Glutamatergic neuron (in vitro differentiated cells): Measurements from ENCODE around the gene CD151. TPM values are rescaled to one million over a fixed set of nuclear protein-coding genes. Genes with fewer than 3 reads are reported as not detected.

Source experiments
- DNase-seq: peaks from one replicate; pipeline ENCODE4 v3.0.0; 2022
- H3K27ac Mint-ChIP-seq: one replicate; pipeline ENCODE4 v1.8.0; 2020; ENCODE audit warnings: mild to moderate bottlenecking, mixed read lengths, inconsistent platforms; ENCODE audit not compliant: unreplicated experiment
- H3K27me3 Mint-ChIP-seq: one replicate; pipeline ENCODE4 v1.8.0; 2020; ENCODE audit warnings: mild to moderate bottlenecking, moderate library complexity, mixed read lengths, inconsistent platforms; ENCODE audit not compliant: unreplicated experiment
- H3K36me3 Mint-ChIP-seq: one replicate; pipeline ENCODE4 v1.8.0; 2020; ENCODE audit warnings: mild to moderate bottlenecking, mixed read lengths, inconsistent platforms; ENCODE audit not compliant: unreplicated experiment
- H3K4me1 Mint-ChIP-seq: one replicate; pipeline ENCODE4 v1.8.0; 2020; ENCODE audit warnings: mild to moderate bottlenecking, low read depth, mixed read lengths, inconsistent platforms; ENCODE audit not compliant: unreplicated experiment
- H3K4me3 Mint-ChIP-seq: one replicate; pipeline ENCODE4 v1.8.0; 2020; ENCODE audit warnings: mild to moderate bottlenecking, mixed read lengths, inconsistent platforms; ENCODE audit not compliant: unreplicated experiment
- H3K9me3 Mint-ChIP-seq: one replicate; pipeline ENCODE4 v1.8.0; 2020; ENCODE audit warnings: mild to moderate bottlenecking, moderate library complexity, mixed read lengths, inconsistent platforms; ENCODE audit not compliant: unreplicated experiment
- total RNA-seq: library from RNA; stranded (reverse); fragmentation: NEBNext Ultra II Directional; extraction: Animal tissue kit (Norgen Biotek cat#: 25700); gene quantifications from one replicate; pipeline ENCODE4 v1.2.1, GENCODE V29; 2021; ENCODE audit not compliant: unreplicated experiment
- TF ChIP-seq, protein P1 (sequence below): fragments of 200-600 bp; sonication (generic); IDR thresholded peaks from one replicate; pipeline ENCODE4 v1.5.0; 2021; ENCODE audit not compliant: partially characterized antibody, unreplicated experiment

CD151 gene
- total RNA-seq, 1 donor from 2014 or later = 346 TPM

DNA sequence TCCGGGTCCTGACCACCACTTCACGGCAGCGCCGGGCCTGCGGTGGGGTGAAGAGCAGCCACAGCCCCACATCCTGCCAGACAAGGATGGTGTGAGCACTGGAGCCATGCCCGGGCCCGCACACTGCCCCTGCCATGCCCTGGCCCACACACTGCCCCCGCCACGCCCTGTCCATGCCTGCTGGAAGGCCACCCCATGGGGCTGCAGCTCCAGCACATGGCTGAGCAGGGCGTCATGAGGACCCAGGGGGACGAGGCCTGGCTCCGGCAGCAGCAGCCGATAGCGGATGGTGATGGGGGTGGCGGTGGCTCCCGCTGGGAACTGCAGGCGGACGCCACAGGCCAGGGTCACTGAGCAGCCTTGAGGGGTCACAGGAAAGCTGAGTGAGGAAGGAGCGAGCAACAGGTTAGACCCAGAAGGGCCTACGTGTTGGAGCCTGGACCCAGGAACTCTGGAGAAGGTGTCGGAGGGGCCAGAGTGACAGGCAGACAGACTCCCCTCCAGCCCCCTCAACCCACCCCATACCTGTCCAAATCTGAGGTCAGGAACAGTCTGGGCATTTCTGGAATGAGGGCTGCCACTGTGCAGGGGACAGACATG is 30.6 kb upstream of the CD151 start:
- Mint-ChIP-seq H3K4me3 (no peak overlapping the region), H3K36me3 (no peaks in the 10 kb centered on the region), H3K9me3 (peaks cover 9% of the 10 kb centered on the region), H3K27ac (no peak overlapping the region), H3K27me3 (peaks cover 6% of the 10 kb centered on the region), H3K4me1 (peaks cover 4% of the 10 kb centered on the region)
- DNase-seq = peak; percentile 25
- TF ChIP-seq, protein P1, sequence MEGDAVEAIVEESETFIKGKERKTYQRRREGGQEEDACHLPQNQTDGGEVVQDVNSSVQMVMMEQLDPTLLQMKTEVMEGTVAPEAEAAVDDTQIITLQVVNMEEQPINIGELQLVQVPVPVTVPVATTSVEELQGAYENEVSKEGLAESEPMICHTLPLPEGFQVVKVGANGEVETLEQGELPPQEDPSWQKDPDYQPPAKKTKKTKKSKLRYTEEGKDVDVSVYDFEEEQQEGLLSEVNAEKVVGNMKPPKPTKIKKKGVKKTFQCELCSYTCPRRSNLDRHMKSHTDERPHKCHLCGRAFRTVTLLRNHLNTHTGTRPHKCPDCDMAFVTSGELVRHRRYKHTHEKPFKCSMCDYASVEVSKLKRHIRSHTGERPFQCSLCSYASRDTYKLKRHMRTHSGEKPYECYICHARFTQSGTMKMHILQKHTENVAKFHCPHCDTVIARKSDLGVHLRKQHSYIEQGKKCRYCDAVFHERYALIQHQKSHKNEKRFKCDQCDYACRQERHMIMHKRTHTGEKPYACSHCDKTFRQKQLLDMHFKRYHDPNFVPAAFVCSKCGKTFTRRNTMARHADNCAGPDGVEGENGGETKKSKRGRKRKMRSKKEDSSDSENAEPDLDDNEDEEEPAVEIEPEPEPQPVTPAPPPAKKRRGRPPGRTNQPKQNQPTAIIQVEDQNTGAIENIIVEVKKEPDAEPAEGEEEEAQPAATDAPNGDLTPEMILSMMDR = no peak

DNA sequence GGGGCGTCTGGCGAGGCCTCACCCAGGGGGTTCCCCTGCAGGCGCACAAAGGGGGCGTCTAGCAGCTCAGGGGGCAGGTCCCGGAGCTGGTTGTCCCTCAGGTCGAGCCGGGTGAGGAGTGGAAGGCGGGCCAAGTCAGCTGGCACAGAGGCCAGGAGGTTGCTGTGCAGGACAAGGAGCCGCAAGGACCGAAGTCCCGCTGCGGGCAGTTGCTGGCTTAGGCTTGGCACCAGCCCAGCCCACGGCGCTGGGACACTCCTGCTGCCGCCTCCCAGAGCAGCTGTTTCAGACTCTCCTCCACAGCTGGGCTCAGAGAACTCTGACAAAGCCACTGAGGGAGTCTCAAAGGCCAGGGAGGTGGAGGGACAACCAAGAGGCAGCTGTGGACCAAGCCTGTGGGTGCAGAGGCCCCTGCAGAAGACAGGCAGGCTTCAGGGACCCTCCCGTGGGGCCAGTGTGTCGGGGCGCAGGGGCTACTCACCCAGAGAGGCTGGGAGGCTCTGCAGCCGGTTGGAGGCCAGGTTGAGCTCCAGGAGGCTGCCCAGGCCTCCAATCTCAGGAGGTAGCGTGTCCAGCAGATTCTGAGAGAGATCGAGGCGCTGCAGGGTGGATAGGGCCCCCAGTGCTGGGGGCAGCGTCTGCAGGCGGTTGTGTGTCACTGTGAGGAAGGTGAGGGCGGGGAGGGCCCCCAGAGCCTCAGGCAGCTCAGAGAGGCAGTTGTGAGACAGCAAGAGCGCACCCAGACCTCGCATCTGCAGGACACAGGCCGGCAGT is 29.9 kb upstream of the CD151 start:
- Mint-ChIP-seq H3K4me1 (peaks cover 4% of the 10 kb centered on the region), H3K36me3 (no peaks in the 10 kb centered on the region), H3K9me3 (peaks cover 8% of the 10 kb centered on the region), H3K27me3 (peaks cover 7% of the 10 kb centered on the region), H3K4me3 (peak overlapping the region; percentile 52), H3K27ac (no peak overlapping the region)
- TF ChIP-seq, protein P1 = no peak
- peak; percentile 17 for DNase-seq

DNA sequence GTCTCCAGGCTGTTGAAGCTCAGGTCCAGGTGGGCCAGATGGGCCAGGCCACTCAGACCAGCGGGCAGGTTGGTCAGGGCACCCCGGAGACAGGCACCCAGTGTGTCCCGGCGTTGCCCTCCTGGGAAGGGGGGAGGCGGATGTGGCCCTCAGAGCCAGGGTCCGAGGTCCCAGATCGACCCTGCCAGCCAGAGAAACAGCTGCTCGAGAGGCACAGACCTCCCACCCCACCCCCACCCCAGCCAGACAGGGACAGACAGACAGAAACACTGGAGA is 29.3 kb upstream of the CD151 start:
- H3K4me3 Mint-ChIP-seq = no peak overlapping the region
- TF ChIP-seq, protein P1 = no peak

DNA sequence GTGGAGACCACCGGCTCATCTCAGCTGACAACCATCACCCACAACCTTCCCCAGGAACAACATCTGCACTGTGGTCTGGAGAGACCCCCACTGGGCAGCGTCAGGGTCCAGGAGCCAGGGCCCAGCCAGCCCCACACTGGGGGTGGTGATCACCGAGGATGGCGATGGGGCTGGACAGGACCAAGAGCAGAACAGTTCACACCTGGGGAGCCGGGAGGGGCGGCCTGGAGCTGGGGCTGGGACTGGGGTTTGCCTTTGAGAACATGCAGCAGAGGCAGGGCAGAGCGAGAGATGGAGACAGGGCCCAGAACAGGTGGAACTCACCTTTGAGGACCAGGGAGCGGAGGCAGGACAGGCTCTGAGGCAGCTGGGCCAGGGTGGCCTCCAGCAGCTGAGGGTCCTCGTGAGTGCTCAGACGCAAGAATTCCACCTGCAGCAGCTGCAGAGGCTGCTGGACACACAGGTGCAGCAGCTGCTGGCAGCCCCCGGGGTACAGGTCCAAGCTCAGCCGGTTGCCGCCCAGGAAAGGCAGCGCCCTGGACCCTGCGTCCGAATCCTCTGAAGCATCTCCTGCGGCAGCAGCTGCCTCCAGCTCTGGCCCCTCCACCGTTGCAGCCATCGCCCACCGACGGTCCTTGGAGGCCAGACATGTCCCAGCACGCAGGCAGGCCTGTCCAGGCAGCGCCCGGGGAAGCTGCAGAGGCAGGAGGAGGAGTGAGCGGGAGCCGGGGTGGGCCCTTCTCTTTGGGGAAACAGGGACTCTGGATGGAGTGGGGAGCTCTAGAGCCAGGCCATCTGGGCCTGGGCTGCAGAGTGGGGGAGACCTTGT is 28.8 kb upstream of the CD151 start:
- H3K9me3 Mint-ChIP-seq = peaks cover 9% of the 10 kb centered on the region
- peaks cover 4% of the 10 kb centered on the region for H3K4me1 Mint-ChIP-seq
- no peak overlapping the region for H3K27ac Mint-ChIP-seq
- no peaks in the 10 kb centered on the region for H3K36me3 Mint-ChIP-seq
- DNase-seq = peak; percentile 75
- TF ChIP-seq, protein P1 = no peak
- H3K27me3 Mint-ChIP-seq = peaks cover 8% of the 10 kb centered on the region
- peak overlapping the region; percentile 74 for H3K4me3 Mint-ChIP-seq

More for the DNA sequence above, 29.3 kb upstream of the CD151 start:
- Mint-ChIP-seq H3K9me3 (peaks cover 9% of the 10 kb centered on the region), H3K27ac (no peak overlapping the region), H3K4me1 (peaks cover 4% of the 10 kb centered on the region), H3K27me3 (peaks cover 8% of the 10 kb centered on the region), H3K36me3 (no peaks in the 10 kb centered on the region)
- no peak for DNase-seq
